ENCODE measurements around the gene OVCA2. TPM values are rescaled to one million over a fixed set of nuclear protein-coding genes. Genes with fewer than 3 reads are reported as not detected.

Gene OVCA2
- total RNA-seq, 1 experiment from 2014 or later = 14.1 TPM

- Histone ChIP-seq H3K4me1 (peaks cover 7% of the 10 kb centered on the region; the same call in 1 of the 2 replicates), H3K27me3 (peaks cover 17% of the 10 kb centered on the region), H3K9me3 (replicated peaks) (no peaks in the 10 kb centered on the region), H3K36me3 (no peaks in the 10 kb centered on the region), H3K27ac (no peak overlapping the region), H3K4me3 (no peak overlapping the region)
- DNase-seq = no peak
Measured at GRCh38 chr17:2023256-2023655, 18.6 kb upstream of the OVCA2 start.

DNA sequence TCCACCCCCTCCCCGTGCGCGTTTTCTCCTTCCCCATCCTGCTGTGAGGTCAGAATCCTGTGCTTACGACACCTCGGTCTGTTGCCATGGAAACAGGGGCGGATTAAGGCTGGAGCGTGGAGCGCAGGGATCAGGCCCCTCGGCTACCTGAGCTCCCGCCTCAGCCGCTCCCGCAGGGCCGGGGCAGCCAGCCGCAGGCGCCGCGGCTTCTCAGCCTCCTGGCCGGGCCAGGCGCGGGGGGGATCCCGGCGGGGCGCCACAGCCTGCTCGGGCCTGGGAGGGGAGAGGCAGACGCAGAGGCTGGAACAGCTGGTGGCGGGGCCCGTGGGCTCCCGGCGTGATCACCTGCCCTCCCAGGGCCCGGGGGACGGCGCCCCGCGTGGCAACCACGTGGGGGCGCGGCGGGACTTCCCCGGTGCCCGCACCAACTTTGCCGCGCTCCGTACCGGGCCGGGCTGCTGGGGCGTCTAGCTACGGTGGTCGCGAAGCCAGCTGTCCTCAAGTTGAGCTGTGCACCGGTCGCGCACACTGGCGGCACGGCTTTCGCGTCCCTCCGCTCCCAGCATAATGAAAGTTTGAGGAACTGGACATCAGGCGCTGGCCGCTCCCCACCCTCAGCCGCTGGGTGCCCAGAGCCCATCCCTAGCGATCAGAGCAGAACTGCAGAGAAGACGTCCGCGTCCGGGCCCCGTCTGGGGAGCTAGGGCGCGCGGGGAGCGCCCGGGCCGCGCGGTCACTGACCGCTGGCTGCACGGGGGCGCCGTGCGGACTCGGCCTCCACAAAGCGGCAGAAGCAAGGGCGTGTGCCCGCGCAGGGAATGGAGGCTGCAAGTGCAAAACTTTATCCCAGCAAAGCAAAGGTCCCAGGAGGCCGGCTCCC lies 17.9 kb upstream of the OVCA2 start:
- H3K36me3 ChIP-seq = no peaks in the 10 kb centered on the region
- peak overlapping the region; percentile 28 for H3K4me3 ChIP-seq
- H3K27me3 ChIP-seq = peaks cover 17% of the 10 kb centered on the region
- H3K9me3 ChIP-seq (replicated peaks) = no peaks in the 10 kb centered on the region
- DNase-seq = peak; percentile 57 to 62
- no peak overlapping the region for H3K27ac ChIP-seq
- peaks cover 7% of the 10 kb centered on the region; the same call in 1 of the 2 replicates for H3K4me1 ChIP-seq

DNA sequence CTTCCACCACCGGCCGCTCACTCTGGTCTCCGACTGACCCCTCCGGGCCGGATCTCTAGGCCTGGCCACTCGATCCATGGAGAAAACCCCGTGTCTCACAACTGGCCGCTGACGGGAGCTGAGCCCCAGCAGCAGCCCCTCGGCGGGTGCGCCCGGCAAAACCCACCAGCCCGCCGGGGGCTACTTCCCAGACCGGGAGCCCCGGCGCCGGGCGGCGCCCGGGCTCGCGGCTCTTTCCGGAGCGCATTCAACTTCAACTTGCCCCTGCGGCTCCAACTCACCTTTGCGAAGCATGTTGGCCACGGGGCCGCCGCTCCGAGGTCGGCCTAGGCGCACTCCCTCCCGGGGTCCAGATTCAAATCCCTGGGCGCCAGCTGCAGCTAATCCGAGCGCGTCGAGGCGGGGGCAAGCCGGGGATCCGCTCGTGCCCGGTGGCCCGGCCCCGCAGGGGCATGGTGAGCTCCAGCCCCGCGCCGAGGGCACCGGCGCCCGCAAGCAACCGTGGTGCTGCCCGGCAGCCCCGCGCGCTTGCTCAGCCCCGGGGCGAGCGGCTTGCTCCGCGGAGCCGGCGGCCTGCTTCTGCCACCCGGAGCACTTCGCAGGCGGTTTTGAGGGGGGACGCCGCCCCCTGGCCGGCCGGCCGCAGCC lies 17.1 kb upstream of the OVCA2 start:
- H3K36me3 ChIP-seq = no peaks in the 10 kb centered on the region
- DNase-seq = no peak
- peaks cover 13% of the 10 kb centered on the region for H3K27me3 ChIP-seq
- H3K27ac ChIP-seq = no peak overlapping the region
- H3K4me1 ChIP-seq = peaks cover 7% of the 10 kb centered on the region; the same call in 1 of the 2 replicates
- H3K4me3 ChIP-seq = peak overlapping the region; percentile 48
- H3K9me3 ChIP-seq (replicated peaks) = no peaks in the 10 kb centered on the region

DNA sequence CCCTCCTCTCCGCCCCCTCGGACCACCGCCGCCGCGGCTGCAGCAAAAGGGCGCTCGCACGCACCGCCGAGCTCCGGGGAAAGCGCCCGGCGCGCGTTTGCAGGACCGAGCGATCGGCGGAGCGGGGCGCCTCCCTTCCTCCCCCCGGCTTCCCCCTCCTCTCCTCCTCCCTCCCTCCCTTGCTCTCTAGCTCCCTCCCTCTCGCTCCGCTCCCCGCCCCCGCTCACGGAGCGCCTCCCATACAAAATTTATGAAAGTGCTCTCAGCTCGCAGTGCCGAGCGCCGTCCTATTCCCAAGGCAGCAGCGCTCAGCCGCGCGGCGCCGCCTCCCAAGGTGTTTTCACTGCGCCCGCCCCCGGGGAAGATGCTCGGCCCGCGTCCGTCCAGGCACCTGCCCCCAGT lies 16.6 kb upstream of the OVCA2 start, which contains the start of gene RTN4RL1:
Gene RTN4RL1 (minus strand): TSS at position 115 of the 402 bp plus-strand sequence. CDS start 469 bp downstream, outside the sequence.
- Histone ChIP-seq H3K27me3 (peaks cover 11% of the 10 kb centered on the region; the same call in 1 of the 2 replicates), H3K4me3 (peak within 1 kb of the TSS; percentile 48), H3K27ac (no peak within 1 kb of the TSS), H3K4me1 (peaks cover 7% of the 10 kb centered on the region; the same call in 1 of the 2 replicates), H3K36me3 (no peaks in the 10 kb centered on the region), H3K9me3 (replicated peaks) (no peaks in the 10 kb centered on the region)
- peak; percentile 49 to 57 for DNase-seq

GRCh38 chr17:2025622-2026309 lies 16.1 kb upstream of the OVCA2 start:
- peak; percentile 65 to 69 for DNase-seq
- Histone ChIP-seq H3K27ac (no peak overlapping the region), H3K27me3 (peaks cover 6% of the 10 kb centered on the region; the same call in 1 of the 2 replicates), H3K4me1 (peaks cover 7% of the 10 kb centered on the region; the same call in 1 of the 2 replicates), H3K9me3 (replicated peaks) (no peaks in the 10 kb centered on the region), H3K4me3 (peak overlapping the region; percentile 48), H3K36me3 (no peaks in the 10 kb centered on the region)

DNA sequence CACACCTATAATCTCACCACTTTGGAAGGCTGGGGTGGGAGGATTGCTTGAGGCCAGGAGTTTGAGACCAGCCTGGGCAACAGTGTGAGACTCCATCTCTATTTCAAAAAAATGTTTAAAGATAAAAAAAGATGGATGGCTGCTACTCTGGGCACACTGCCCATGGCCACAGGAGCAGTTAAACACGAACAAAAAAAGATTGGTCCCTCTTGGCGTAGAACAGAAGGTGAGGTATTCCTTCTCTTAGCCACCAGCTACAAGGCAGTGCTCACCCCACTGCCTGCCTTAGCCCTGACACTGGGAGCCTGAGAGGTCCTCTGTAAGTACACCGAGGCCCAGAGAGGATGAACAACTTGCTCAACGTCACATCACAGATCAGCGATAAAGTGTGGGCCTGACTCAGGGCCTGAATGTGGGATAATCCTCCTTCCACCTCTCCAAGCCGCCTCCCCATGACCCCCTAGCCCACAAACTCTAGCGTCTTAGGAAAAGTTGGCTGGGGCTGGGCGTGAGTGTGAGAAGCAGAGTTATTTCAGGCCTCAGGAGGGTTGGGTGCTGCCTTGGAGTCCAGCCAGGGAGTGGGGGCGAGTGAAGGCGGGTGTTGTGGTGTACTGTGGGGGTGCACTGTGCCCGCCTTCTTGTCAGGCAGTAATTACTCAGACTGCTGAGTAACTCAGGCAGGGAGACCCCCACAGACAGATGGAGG lies 14.1 kb upstream of the OVCA2 start:
- Histone ChIP-seq H3K27ac (no peak overlapping the region), H3K4me1 (peaks cover 7% of the 10 kb centered on the region; the same call in 1 of the 2 replicates), H3K9me3 (replicated peaks) (no peaks in the 10 kb centered on the region), H3K4me3 (no peak overlapping the region), H3K27me3 (peaks cover 4% of the 10 kb centered on the region; the same call in 1 of the 2 replicates), H3K36me3 (no peaks in the 10 kb centered on the region)
- DNase-seq = no peak

DNA sequence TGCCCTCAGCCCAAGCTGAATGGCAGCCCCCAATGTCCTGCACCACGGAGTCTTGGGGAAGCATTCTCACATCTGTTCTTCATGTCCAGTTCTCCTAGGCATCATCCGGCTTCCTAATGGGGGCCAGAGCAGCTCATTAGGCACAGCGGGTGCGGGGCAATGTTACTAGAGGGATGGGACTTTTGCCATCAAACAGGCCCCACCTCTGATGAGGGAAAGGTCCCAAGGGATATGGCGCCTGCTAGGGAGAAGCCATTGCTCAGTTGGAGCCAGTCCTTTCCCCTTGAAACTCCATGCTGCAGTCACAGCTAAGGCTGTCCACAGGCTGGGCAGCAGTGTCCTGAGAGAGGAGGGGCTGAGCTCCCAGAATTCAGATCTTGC lies 13.6 kb upstream of the OVCA2 start:
- H3K27ac ChIP-seq = no peak overlapping the region
- no peak overlapping the region for H3K4me3 ChIP-seq
- H3K9me3 ChIP-seq (replicated peaks) = no peaks in the 10 kb centered on the region
- peaks cover 7% of the 10 kb centered on the region; the same call in 1 of the 2 replicates for H3K4me1 ChIP-seq
- H3K27me3 ChIP-seq = peaks cover 4% of the 10 kb centered on the region; the same call in 1 of the 2 replicates
- no peaks in the 10 kb centered on the region for H3K36me3 ChIP-seq
- DNase-seq = no peak

DNA sequence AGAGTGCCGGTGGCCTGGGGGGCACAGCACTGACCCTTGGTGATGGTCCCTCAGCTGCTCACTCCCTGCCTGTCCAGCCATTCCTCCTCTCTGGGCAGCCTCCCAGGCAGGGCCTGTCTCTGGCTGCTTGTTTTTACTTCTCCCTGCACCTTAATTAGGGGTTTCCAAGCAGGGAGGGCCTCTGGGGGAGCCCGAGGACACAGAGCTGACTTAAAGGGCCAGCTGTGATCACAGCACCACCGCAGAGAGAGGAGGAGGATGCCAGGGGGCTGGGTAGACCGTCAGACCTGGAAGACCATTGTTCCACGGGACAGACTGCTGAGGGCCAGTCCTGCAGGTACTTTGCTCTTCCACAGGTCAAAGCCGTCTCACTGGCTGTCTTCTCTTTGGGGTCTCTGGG lies 13.1 kb upstream of the OVCA2 start:
- Histone ChIP-seq H3K4me3 (no peak overlapping the region), H3K36me3 (no peaks in the 10 kb centered on the region), H3K27me3 (peaks cover 4% of the 10 kb centered on the region; the same call in 1 of the 2 replicates), H3K4me1 (peaks cover 7% of the 10 kb centered on the region; the same call in 1 of the 2 replicates), H3K27ac (no peak overlapping the region), H3K9me3 (replicated peaks) (no peaks in the 10 kb centered on the region)
- DNase-seq = peak in 1 of 2 experiments; percentile 42

DNA sequence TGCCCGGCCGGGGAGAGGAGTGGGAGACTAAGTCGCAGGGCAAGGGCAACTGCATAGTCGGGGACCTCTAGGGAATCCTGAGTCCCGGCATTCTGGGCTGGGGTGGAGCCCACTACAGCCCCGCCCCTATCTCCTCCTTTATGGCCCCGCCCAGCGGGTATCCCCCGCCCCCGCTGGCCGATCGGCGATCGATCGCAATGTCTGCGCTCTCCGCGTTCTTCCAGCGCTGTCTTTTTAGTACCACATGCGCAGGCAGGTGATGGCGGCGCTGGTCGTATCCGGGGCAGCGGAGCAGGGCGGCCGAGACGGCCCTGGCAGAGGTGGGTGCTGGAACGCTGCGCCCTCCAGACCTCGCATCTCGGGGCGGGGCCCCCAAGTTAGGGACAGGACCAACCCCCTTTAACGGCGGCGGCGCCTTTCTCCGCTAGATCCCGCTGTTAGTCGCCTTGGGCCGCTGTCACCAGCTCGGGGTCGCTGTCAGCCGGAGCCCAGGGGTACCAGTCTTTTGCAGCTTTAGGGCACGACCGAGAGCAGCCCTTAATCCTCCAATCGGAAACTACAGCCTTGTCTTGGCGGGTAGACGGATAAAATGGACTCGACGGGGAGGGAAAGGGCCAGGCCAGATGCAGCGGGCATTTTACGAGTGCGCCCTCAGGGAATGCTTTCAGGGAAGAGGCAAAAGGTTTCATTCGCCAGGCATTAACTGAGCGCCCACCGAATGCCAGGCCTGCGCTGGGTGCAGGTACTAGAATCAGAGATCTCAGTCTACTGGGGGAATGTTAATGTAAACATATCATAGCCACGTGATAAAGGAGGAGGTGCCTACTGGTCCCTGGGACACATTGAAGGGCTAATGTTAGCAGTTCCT lies 11.7 kb upstream of the OVCA2 start, which contains the start of gene DPH1:
Gene DPH1 (plus strand): TSS at position 243 of the 868 bp plus-strand sequence. CDS start 17 bp downstream, at position 260.
- H3K9me3 ChIP-seq (replicated peaks) = no peaks in the 10 kb centered on the region
- H3K27ac ChIP-seq = peak within 1 kb of the TSS; percentile 58
- peaks cover 4% of the 10 kb centered on the region; the same call in 1 of the 2 replicates for H3K27me3 ChIP-seq
- DNase-seq = peak; percentile 87
- H3K4me3 ChIP-seq = peak within 1 kb of the TSS; percentile 100
- H3K36me3 ChIP-seq = no peaks in the 10 kb centered on the region
- 0 out of 2 replicates have a peak, but pooled peaks cover 5% of the 10 kb centered on the region for H3K4me1 ChIP-seq

DNA sequence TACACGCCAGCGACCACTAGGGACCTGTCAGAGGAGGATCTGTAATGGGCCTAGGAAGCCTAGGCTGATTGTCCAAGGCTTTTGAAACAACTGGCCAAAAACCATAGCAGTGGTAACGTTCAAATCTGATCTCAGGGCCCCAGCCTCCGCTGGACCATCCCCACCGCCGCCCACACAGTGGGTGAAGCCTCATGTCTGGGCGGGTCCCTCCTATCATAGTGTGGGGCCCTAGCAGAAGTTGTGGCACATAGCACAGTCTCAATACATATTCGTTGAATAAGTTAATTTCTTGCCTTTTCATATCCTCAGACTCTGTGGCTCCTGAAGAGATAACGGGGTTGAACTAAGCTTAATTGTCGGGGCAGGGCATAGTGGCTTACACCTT lies 11.1 kb upstream of the OVCA2 start:
- H3K27me3 ChIP-seq = peaks cover 4% of the 10 kb centered on the region; the same call in 1 of the 2 replicates
- DNase-seq = peak; percentile 77 to 84
- H3K4me3 ChIP-seq = peak overlapping the region; percentile 100
- H3K4me1 ChIP-seq = 0 out of 2 replicates have a peak, but pooled peaks cover under 1% of the 10 kb centered on the region
- no peak overlapping the region for H3K27ac ChIP-seq
- no peaks in the 10 kb centered on the region for H3K36me3 ChIP-seq
- H3K9me3 ChIP-seq (replicated peaks) = no peaks in the 10 kb centered on the region

DNA sequence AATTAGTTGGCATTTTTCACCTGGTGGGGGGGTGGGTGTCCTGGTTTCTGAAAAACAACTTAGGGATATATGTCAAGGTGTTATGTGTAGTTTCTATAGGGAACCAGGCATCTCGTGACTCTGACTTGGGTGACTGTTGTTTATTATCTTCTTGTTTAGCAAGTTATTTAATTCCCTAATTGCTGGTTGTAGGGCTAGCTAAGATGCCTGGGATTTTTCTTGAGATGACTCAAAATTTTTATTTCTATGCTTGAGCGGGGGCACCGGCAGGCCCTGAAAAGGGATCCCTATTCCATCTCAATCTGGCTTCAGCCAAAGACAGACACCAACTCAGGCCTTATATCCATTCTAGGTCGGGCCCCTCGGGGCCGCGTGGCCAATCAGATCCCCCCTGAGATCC lies 8.7 kb upstream of the OVCA2 start:
- DNase-seq = no peak
- Histone ChIP-seq H3K27me3 (peaks cover under 1% of the 10 kb centered on the region; the same call in 1 of the 2 replicates), H3K4me3 (no peak overlapping the region), H3K9me3 (replicated peaks) (no peaks in the 10 kb centered on the region), H3K36me3 (no peaks in the 10 kb centered on the region), H3K4me1 (no peaks in the 10 kb centered on the region), H3K27ac (no peak overlapping the region)

DNA sequence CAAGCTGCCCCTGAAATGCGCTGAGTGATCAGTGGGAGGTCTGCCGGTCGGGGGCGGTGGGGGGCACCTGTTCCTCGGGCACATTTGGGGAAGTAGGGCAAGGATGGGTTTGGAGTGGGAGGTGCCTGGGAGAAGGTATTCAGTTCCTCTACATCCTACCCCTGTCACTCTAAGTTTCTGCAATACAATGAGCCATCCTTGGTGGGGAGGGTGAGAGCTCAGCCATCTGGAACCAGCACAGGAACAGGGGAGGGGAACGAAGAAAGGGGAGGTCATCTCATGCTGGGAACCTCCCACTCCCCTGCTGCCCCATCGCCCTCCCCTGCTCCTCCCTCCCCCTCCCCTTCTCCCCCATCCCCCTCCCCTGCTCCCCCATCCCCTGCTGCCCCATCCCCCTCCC lies 7.7 kb upstream of the OVCA2 start:
- DNase-seq = no peak
- H3K4me1 ChIP-seq = no peaks in the 10 kb centered on the region
- no peaks in the 10 kb centered on the region for H3K27me3 ChIP-seq
- H3K9me3 ChIP-seq (replicated peaks) = no peaks in the 10 kb centered on the region
- H3K27ac ChIP-seq = no peak overlapping the region
- H3K4me3 ChIP-seq = no peak overlapping the region
- no peaks in the 10 kb centered on the region for H3K36me3 ChIP-seq
